Mucosa of descending colon (tissue), 3 donors: ENCODE data around the gene CCDC141. TPM values are rescaled to one million over a fixed set of nuclear protein-coding genes. Genes with fewer than 3 reads are reported as not detected.

ENCODE experiments used
- ATAC-seq: fragments of 200-7000 bp; cut with Tn5 transposase; one replicate; pipeline ENCODE4 v1.9.1; 2020; ENCODE audit warnings: mild to moderate bottlenecking, moderate library complexity
- DNase-seq, 3 donors: peaks; one replicate each; pipeline ENCODE4 v3.0.0-alpha.2; 2020
- H3K36me3 ChIP-seq: fragments of 200-600 bp; one replicate; pipeline ENCODE4 v1.8.0; 2021; ENCODE audit warnings: low read depth, mild to moderate bottlenecking
- H3K4me1 ChIP-seq: fragments of 200-600 bp; one replicate; pipeline ENCODE4 v1.8.0; 2021; ENCODE audit warnings: low read depth, mild to moderate bottlenecking
- H3K4me3 ChIP-seq: fragments of 200-600 bp; one replicate; pipeline ENCODE4 v1.8.0; 2021; ENCODE audit warnings: mild to moderate bottlenecking
- H3K9me3 ChIP-seq: fragments of 200-600 bp; one replicate; pipeline ENCODE4 v1.8.0; 2021; ENCODE audit warnings: mild to moderate bottlenecking
- intact Hi-C, 2 donors: fragments of 100-400 bp; cut with DNase I in 1 of 2; cut with micrococcal nuclease in 1 of 2; formaldehyde crosslinking; loops; one replicate each; pipeline versions ENCODE4 v1.11.0 to v1.11.1; 2022; cut with DNase I, micrococcal nuclease
- total RNA-seq, 3 donors: library from RNA; stranded (reverse); fragmentation: NEBNext Ultra II Directional in 2 of 3; extraction: Animal tissue kit (Norgen Biotek cat#: 25700) in 2 of 3; gene quantifications; one replicate each; pipeline versions ENCODE4 v1.2.1 to v1.2.4, GENCODE V29; 2021 to 2023
- TF ChIP-seq, protein P1 (sequence below): fragments of 200-600 bp; IDR thresholded peaks from one replicate; pipeline ENCODE4 v1.8.0; 2022; ENCODE audit warnings: antibody characterized with exemption, mild to moderate bottlenecking
- donor health status: DM: no; HTN: no; CAD: no; lungs with moderate emphysema.
- donor health status: DM: no; HTN: no; CAD: no.
- donor health status: DM: no; HTN: yes; CAD: no.

The CCDC141 gene
- total RNA-seq, 3 donors from 2014 or later: 1.5 to 7.4 (median 1.8) TPM

DNA sequence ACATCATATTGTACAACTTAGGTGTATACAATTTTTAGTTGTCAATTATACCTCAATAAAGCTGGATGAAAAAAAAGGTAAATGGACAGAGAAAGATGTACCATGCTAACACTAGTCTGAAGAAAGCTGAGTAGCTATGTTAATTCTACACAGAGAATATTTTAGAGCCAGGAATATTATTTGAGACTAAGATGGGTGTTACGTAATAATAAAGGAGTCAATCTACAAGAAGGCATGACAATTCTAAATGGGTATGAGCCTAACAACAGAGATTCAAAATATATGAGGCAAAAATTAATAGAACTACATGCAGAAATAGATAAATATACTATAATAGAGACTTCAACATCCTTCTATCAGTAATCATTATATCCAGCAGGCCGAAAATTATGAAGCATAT, 69.1 kb downstream of the CCDC141 start:
- no peak for DNase-seq
- ATAC-seq: no peak
- no peaks in the 10 kb centered on the region for H3K36me3 ChIP-seq
- H3K4me1 ChIP-seq: no peaks in the 10 kb centered on the region
- H3K9me3 ChIP-seq: no peaks in the 10 kb centered on the region
- no peak overlapping the region for H3K4me3 ChIP-seq
- TF ChIP-seq, protein P1, sequence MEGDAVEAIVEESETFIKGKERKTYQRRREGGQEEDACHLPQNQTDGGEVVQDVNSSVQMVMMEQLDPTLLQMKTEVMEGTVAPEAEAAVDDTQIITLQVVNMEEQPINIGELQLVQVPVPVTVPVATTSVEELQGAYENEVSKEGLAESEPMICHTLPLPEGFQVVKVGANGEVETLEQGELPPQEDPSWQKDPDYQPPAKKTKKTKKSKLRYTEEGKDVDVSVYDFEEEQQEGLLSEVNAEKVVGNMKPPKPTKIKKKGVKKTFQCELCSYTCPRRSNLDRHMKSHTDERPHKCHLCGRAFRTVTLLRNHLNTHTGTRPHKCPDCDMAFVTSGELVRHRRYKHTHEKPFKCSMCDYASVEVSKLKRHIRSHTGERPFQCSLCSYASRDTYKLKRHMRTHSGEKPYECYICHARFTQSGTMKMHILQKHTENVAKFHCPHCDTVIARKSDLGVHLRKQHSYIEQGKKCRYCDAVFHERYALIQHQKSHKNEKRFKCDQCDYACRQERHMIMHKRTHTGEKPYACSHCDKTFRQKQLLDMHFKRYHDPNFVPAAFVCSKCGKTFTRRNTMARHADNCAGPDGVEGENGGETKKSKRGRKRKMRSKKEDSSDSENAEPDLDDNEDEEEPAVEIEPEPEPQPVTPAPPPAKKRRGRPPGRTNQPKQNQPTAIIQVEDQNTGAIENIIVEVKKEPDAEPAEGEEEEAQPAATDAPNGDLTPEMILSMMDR: no peak
- intact Hi-C loops: no loop called here

DNA sequence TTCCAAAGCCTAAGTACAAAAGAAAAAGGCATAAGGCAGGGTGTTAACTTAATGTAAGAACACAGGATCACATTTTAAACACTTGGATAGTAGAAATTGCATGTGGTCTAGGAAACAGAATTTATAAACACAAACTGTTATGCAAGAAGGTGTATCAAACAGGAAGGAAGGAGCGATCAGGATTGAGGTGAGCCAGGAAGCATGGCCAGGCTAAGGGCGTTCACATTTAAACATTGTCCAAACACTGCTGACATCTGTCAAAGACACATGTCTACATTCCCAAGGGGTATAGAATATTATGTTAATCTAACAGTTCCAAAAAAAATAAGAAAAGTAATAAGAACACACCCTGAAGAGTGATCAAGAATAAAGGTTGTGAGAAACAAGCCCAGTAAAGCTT, 71.3 kb downstream of the CCDC141 start:
- H3K36me3 ChIP-seq: no peaks in the 10 kb centered on the region
- no peak overlapping the region for H3K4me3 ChIP-seq
- TF ChIP-seq, protein P1: no peak
- DNase-seq (no peak), ATAC-seq (no peak)
- no peaks in the 10 kb centered on the region for H3K4me1 ChIP-seq
- intact Hi-C loops: no loop called here
- H3K9me3 ChIP-seq: no peaks in the 10 kb centered on the region

DNA sequence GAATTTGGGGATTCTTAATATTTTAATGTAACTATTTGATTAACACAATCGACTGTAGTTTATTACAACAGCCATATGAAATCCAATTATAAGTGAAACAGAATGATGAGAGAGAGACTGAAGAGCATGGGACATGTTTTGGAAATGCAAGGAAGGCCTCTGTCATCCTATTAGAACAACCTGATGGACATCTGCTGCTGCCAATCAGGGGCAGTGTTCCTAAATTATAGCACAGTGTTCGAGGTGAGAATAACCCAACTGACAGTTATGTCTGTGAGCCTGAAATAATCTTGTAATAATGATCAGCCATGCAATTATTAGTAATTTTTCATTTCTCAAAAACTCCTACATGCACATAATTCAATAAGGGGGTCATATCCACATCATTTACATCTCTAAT, 73.6 kb downstream of the CCDC141 start:
- TF ChIP-seq, protein P1: no peak
- intact Hi-C loops: no loop called here
- Histone ChIP-seq H3K4me3 (no peak overlapping the region), H3K9me3 (no peaks in the 10 kb centered on the region), H3K4me1 (no peaks in the 10 kb centered on the region), H3K36me3 (no peaks in the 10 kb centered on the region)
- DNase-seq: no peak
- no peak for ATAC-seq

DNA sequence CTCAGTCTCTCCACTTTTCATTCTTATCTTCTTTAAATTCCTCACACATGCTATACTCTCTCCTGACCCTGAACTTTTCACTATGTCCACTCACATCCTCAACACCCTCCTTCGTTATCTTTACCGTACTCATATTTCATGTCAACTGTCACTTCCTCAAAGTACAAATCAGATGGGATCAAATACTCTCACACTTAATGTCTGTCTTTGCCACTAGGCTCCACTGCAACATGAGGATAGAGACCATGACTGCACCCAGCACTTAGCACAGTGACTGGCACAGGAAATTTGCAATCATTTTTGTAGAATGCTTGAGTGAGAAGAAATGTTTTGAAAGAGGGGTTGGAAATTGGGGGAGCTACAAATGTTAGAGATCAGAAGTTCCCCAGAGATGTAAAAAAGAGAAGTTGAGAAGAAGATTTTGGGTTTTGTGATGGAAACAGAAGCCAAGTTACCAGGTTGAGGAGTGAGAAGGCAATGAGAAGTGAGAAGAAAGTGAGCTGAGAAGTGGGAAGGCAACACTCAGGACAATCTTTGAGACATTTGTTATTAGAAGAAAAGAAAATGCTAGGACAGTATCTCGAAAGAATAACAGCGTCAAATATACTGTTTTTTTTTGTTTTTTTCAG, 87.0 kb downstream of the CCDC141 start:
- intact Hi-C loops: no loop called here
- no peaks in the 10 kb centered on the region for H3K36me3 ChIP-seq
- TF ChIP-seq, protein P1: no peak
- no peak overlapping the region for H3K4me3 ChIP-seq
- H3K4me1 ChIP-seq: no peaks in the 10 kb centered on the region
- ATAC-seq (no peak), DNase-seq (no peak)
- no peaks in the 10 kb centered on the region for H3K9me3 ChIP-seq

DNA sequence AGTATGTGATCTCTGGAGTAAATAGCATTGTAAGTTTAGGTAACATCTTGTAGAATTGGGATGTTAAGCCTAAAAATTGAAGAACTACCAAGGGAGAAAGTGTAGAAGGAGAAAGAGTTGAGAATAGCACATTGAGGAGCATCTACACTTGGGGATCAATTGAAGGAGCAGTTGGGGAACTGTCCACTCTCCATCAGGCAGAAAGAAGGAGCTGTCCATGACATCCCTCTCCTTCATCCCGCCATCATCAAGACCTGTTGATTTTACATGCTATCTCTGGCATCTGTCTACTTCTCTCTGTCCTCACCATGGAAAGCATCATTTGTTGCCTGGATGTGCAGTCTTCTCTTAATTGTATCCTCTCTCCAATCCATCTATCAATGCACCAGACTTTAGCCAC, 87.8 kb downstream of the CCDC141 start:
- H3K9me3 ChIP-seq: no peaks in the 10 kb centered on the region
- intact Hi-C loops: no loop called here
- TF ChIP-seq, protein P1: no peak
- H3K36me3 ChIP-seq: no peaks in the 10 kb centered on the region
- ATAC-seq: no peak
- H3K4me1 ChIP-seq: no peaks in the 10 kb centered on the region
- H3K4me3 ChIP-seq: no peak overlapping the region
- DNase-seq: no peak

DNA sequence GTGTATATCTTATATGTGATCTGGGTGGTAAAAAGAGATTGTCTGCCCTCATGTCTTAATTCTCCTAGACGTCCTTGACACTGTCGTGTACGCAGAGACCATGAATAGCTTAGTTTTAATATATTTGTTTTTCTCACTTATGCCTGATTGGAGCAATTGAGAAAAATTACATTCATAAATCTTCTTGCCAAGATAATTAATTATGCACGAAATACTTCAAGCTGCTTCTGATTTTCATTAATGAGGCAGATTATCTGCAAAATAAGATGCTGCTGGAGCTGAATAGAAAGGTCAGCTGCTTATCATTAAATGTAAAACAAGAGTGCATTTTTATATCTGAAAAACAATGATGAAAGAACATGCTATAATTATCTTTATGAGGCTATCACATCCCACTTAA, 95.9 kb downstream of the CCDC141 start:
- Histone ChIP-seq H3K9me3 (no peaks in the 10 kb centered on the region), H3K4me1 (no peaks in the 10 kb centered on the region), H3K36me3 (no peaks in the 10 kb centered on the region), H3K4me3 (no peak overlapping the region)
- TF ChIP-seq, protein P1: no peak
- DNase-seq (no peak), ATAC-seq (no peak)
- intact Hi-C loops: no loop called here
